NCI-H146 (cell line): Measurements from ENCODE around the gene LRFN4.

Experiments
- DNase-seq: peaks from one replicate; lab custom pipeline; 2025; lab: John Stamatoyannopoulos, UW

LRFN4 gene

GRCh38 chr11:66845143-66845875, 11.6 kb upstream of the LRFN4 start:
- no peak for DNase-seq

GRCh38 chr11:66845876-66846212, 11.0 kb upstream of the LRFN4 start:
- no peak for DNase-seq

- DNase-seq: no peak
Measured at GRCh38 chr11:66846671-66847091, 10.2 kb upstream of the LRFN4 start.

- no peak for DNase-seq
Measured at GRCh38 chr11:66847461-66848232, 9.2 kb upstream of the LRFN4 start.

GRCh38 chr11:66848671-66849500, 8.0 kb upstream of the LRFN4 start:
- no peak for DNase-seq

GRCh38 chr11:66849501-66850234, 7.2 kb upstream of the LRFN4 start:
- DNase-seq: no peak

GRCh38 chr11:66850235-66850587, 6.7 kb upstream of the LRFN4 start:
- DNase-seq: no peak

GRCh38 chr11:66850588-66851238, 6.2 kb upstream of the LRFN4 start:
- DNase-seq: no peak

GRCh38 chr11:66851239-66851596, 5.6 kb upstream of the LRFN4 start:
- no peak for DNase-seq

GRCh38 chr11:66851698-66852465, 5.0 kb upstream of the LRFN4 start:
- no peak for DNase-seq

GRCh38 chr11:66852466-66853241, 4.2 kb upstream of the LRFN4 start:
- no peak for DNase-seq

- DNase-seq: no peak
Measured at GRCh38 chr11:66853242-66854229, 3.3 kb upstream of the LRFN4 start.

GRCh38 chr11:66854231-66854661, 2.6 kb upstream of the LRFN4 start:
- DNase-seq: no peak

GRCh38 chr11:66854729-66855211, 2.1 kb upstream of the LRFN4 start:
- no peak for DNase-seq

GRCh38 chr11:66855574-66856495, 1.0 kb upstream of the LRFN4 start:
- peak; percentile 95 for DNase-seq

- peak; percentile 12 for DNase-seq
Measured at GRCh38 chr11:66857234-66857926, 516 bp downstream of the LRFN4 start.

- DNase-seq: no peak
Measured at GRCh38 chr11:66857927-66858185, 992 bp downstream of the LRFN4 start.
